B cell (primary cell): Measurements from ENCODE around the gene AFG3L2. TPM values are rescaled to one million over a fixed set of nuclear protein-coding genes. Genes with fewer than 3 reads are reported as not detected.

ENCODE experiments used
- ATAC-seq: fragments of 200-7000 bp; cut with Tn5 transposase; one replicate; pipeline ENCODE4 v1.10.0; 2021; ENCODE audit warnings: low read depth, mild to moderate bottlenecking, moderate number of reproducible peaks, moderate library complexity
- CTCF ChIA-PET: fragments of 350-600 bp; sonication (Branson Sonifier 250); formaldehyde crosslinking; loops from one replicate; lab custom pipeline; 2021; ENCODE audit warnings: antibody characterized with exemption, inconsistent platforms; lab: Charles Lee
- POLR2A ChIA-PET: fragments of 350-600 bp; sonication (Branson Sonifier 250); formaldehyde crosslinking; loops from one replicate; lab custom pipeline; 2021; ENCODE audit warnings: antibody characterized with exemption; lab: Charles Lee
- DNase-seq: peaks from one replicate; pipeline ENCODE4 v3.0.0; 2013
- H2AFZ ChIP-seq: 2 replicates; pipeline ENCODE4 v1.6.1; 2012; ENCODE audit warnings: mild to moderate bottlenecking, low read depth, low read length; ENCODE audit not compliant: insufficient read depth, poor library complexity, severe bottlenecking
- H3K27ac ChIP-seq, 2 donors: 1 replicate in 1 of 2; 2 replicates in 1 of 2; pipeline ENCODE4 v1.5.1; 2012 to 2013; ENCODE audit warnings: low read length in 2 of 2, mild to moderate bottlenecking in 2 of 2, moderate library complexity in 1 of 2
- H3K27me3 ChIP-seq, 4 experiments: fragments of 200-600 bp in 1 of 4; sonication (generic) in 1 of 4; replicated peaks in 1 of 4; 1 replicate in 2 of 4; 2 replicates in 2 of 4; pipeline versions ENCODE4 v1.6.1 to v1.7.0; 2013 to 2016; ENCODE audit warnings: low read length in 3 of 4, mild to moderate bottlenecking in 2 of 4, mixed read lengths in 1 of 4, moderate library complexity in 1 of 4; ENCODE audit not compliant: insufficient read depth in 4 of 4, control insufficient read depth in 3 of 4; ENCODE audit errors: control extremely low read depth in 1 of 4
- H3K36me3 ChIP-seq, 2 experiments: replicated peaks in 1 of 2; 1 replicate in 1 of 2; 2 replicates in 1 of 2; pipeline versions ENCODE4 v1.6.1 to v1.7.1; 2013; ENCODE audit warnings: low read length in 1 of 2; ENCODE audit not compliant: insufficient read depth in 2 of 2, control insufficient read depth in 1 of 2; ENCODE audit errors: control extremely low read depth in 1 of 2, extremely low read depth in 1 of 2
- H3K4me1 ChIP-seq, 2 donors: fragments of 200-600 bp in 1 of 2; sonication (generic) in 1 of 2; 1 replicate in 1 of 2; 2 replicates in 1 of 2; pipeline versions ENCODE4 v1.5.1 to v1.6.1; 2013 to 2017; ENCODE audit warnings: low read length in 2 of 2; ENCODE audit not compliant: control insufficient read depth in 2 of 2, insufficient read depth in 2 of 2
- H3K4me2 ChIP-seq: replicated peaks from 2 replicates; pipeline ENCODE3; 2012; ENCODE audit warnings: mild to moderate bottlenecking, low read depth, low read length; ENCODE audit not compliant: poor library complexity, severe bottlenecking
- H3K4me3 ChIP-seq, 5 experiments: fragments of 200-600 bp in 1 of 5; sonication (generic) in 1 of 5; 1 replicate in 3 of 5; 2 replicates in 2 of 5; pipeline versions ENCODE4 v1.5.1 to v1.7.0; 2011 to 2016; ENCODE audit warnings: low read length in 4 of 5, mild to moderate bottlenecking in 4 of 5, low read depth in 2 of 5, control low read depth in 1 of 5, moderate library complexity in 1 of 5; ENCODE audit not compliant: insufficient read depth in 1 of 5; ENCODE audit errors: control extremely low read depth in 1 of 5, extremely low read depth in 1 of 5
- H3K79me2 ChIP-seq: fragments of 200-600 bp; sonication (generic); one replicate; pipeline ENCODE4 v1.6.0; 2016; ENCODE audit warnings: low read length; ENCODE audit not compliant: control insufficient read depth, insufficient read depth
- H3K9ac ChIP-seq: fragments of 200-600 bp; sonication (generic); 2 replicates; pipeline ENCODE4 v1.6.1; 2017; ENCODE audit warnings: mild to moderate bottlenecking, low read length, moderate library complexity
- H3K9me3 ChIP-seq, 3 donors: one replicate each; pipeline versions ENCODE4 v1.6.1 to v1.7.1; 2013; ENCODE audit warnings: low read length in 2 of 3; ENCODE audit not compliant: control insufficient read depth in 2 of 3, insufficient read depth in 1 of 3; ENCODE audit errors: control extremely low read depth in 1 of 3
- H4K20me1 ChIP-seq: 2 replicates; pipeline ENCODE4 v1.6.0; 2012; ENCODE audit warnings: mild to moderate bottlenecking, low read length; ENCODE audit not compliant: insufficient read depth, control insufficient read depth, poor library complexity, severe bottlenecking
- H3K27ac Mint-ChIP-seq: one replicate; pipeline ENCODE4 v1.8.0; 2021; ENCODE audit warnings: mixed read lengths
- H3K27me3 Mint-ChIP-seq: one replicate; pipeline ENCODE4 v1.8.0; 2021; ENCODE audit warnings: mixed read lengths
- H3K4me1 Mint-ChIP-seq: one replicate; pipeline ENCODE4 v1.8.0; 2021; ENCODE audit warnings: mixed read lengths
- H3K4me3 Mint-ChIP-seq: one replicate; pipeline ENCODE4 v1.8.0; 2021; ENCODE audit warnings: mixed read lengths
- H3K9me3 Mint-ChIP-seq: one replicate; pipeline ENCODE4 v1.8.0; 2022; ENCODE audit warnings: mixed read lengths; ENCODE audit not compliant: insufficient read depth
- EZH2 ChIP-seq: IDR thresholded peaks from 2 replicates; pipeline ENCODE4 v1.6.1; 2012; ENCODE audit warnings: borderline replicate concordance, low read depth, mild to moderate bottlenecking, moderate library complexity, low read length; ENCODE audit not compliant: insufficient read depth, poor library complexity, severe bottlenecking
- WGBS: methylation state at CpG from one replicate; pipeline ENCODE4 v1.1.5; 2013; ENCODE audit warnings: missing lambda C conversion rate; ENCODE audit not compliant: insufficient coverage; 5-methylcytosine and 5-hydroxymethylcytosine counted together
- intact Hi-C: fragments of 100-400 bp; cut with micrococcal nuclease; formaldehyde crosslinking; loops from one replicate; pipeline ENCODE4 v1.10.0; 2022
- polyA plus RNA-seq: library from polyadenylated mRNA; depleted of rRNA; stranded (reverse); fragments of >200 nt; gene quantifications from 2 replicates; pipeline ENCODE4 v1.2.3, GENCODE V29; 2012
- total RNA-seq, 2 donors: library from RNA; stranded (reverse); fragments of 120-200 nt in 1 of 2; gene quantifications; 1 replicate in 1 of 2; 2 replicates in 1 of 2; pipeline versions ENCODE4 v1.2.3 to v1.2.4, GENCODE V29; 2013 to 2022
- TF ChIP-seq, protein P1 (sequence below): fragments of 200-600 bp; IDR thresholded peaks from one replicate; pipeline ENCODE4 v1.8.0; 2022; ENCODE audit warnings: antibody characterized with exemption, mild to moderate bottlenecking

AFG3L2 gene
- total and polyA plus RNA-seq, 2 donors (not counting 1 experiment from before 2014, with no cell fraction given) = 11.9 to 40.7 TPM

DNA sequence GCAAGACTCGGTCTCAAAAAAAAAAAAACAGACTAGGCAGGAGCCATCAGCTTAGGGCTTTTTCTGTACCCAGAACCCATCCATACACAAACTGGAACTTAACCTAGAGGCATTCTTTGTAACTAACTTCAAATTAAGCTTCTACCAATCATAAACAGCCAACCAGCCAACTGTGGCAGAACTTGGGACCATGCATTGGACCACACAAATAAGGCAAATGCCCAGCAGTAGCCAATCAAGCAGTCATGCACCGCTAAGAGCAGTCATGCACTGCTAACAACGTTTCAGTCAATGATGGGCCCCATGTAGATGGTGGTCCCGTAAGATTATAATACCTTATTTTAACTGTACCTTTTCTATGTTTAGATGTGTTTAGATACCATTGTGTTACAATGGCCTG is 46.3 kb downstream of the AFG3L2 start:
- POLR2A ChIA-PET = no interaction called here

DNA sequence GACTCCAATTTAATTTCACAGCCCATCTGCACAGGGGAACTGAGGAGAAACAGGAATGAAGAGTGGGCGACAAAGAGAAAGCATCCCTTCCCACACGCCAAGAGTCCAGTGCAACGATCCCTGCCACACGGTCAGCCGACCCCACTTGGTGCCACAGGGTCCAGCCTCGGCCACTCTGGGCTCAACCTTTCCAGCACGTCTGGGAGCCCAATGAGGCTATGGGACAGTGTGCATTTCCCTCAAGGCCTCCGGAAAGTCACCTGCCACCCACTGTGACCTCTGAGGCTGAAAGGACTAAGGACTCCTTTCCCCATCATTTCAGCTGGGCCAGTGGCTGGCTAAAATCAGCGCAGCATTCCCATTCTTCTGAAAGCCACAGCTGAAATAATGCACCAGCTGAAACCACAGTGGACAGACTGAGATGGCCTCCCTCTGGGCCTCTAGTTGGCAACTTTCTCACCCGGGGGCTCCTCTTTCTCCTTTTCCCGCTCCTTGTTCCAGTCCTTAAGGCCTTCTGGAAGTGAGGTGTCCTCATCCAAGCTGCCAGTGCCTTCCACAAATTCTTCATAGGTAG is 47.8 kb downstream of the AFG3L2 start:
- TF ChIP-seq, protein P1, sequence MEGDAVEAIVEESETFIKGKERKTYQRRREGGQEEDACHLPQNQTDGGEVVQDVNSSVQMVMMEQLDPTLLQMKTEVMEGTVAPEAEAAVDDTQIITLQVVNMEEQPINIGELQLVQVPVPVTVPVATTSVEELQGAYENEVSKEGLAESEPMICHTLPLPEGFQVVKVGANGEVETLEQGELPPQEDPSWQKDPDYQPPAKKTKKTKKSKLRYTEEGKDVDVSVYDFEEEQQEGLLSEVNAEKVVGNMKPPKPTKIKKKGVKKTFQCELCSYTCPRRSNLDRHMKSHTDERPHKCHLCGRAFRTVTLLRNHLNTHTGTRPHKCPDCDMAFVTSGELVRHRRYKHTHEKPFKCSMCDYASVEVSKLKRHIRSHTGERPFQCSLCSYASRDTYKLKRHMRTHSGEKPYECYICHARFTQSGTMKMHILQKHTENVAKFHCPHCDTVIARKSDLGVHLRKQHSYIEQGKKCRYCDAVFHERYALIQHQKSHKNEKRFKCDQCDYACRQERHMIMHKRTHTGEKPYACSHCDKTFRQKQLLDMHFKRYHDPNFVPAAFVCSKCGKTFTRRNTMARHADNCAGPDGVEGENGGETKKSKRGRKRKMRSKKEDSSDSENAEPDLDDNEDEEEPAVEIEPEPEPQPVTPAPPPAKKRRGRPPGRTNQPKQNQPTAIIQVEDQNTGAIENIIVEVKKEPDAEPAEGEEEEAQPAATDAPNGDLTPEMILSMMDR = no peak
- Mint-ChIP-seq H3K9me3 (no peaks in the 10 kb centered on the region), H3K27ac (no peak overlapping the region)

More for the DNA sequence above, 46.3 kb downstream of the AFG3L2 start:
- Mint-ChIP-seq H3K27me3 (no peaks in the 10 kb centered on the region), H3K4me1 (peaks cover 10% of the 10 kb centered on the region), H3K4me3 (no peak overlapping the region), H3K27ac (no peak overlapping the region), H3K9me3 (no peaks in the 10 kb centered on the region)
- Histone ChIP-seq H3K27me3 (no peaks in the 10 kb centered on the region), H4K20me1 (peaks cover 4% of the 10 kb centered on the region), H2AFZ (no peak overlapping the region), H3K27ac (no peak overlapping the region), H3K4me3 (no peak overlapping the region), H3K4me1 (peaks cover 5 to 7% of the 10 kb centered on the region in 2 donors), H3K9me3 (peaks cover 0 to 1% (median 0%) of the 10 kb centered on the region in 3 donors), H3K36me3 (peaks cover 7 to 41% of the 10 kb centered on the region in 2 experiments), H3K79me2 (peaks cover 15% of the 10 kb centered on the region), H3K4me2 (no peak overlapping the region), H3K9ac (no peak overlapping the region)
- intact Hi-C loops = no loop called here
- 100% methylated on average over 2 of the region's 4 CpGs for WGBS
- no peak for ATAC-seq
- TF ChIP-seq, protein P1 = no peak
- TF ChIP-seq EZH2 = no peak
- CTCF ChIA-PET = interaction anchor here (1.2 to 2.3 kb wide), 2 partner anchors 8 to 10 kb away, joined by 4 to 6 read pairs; no protein-coding TSS in a partner anchor
- no peak for DNase-seq

More for the DNA sequence above, 47.8 kb downstream of the AFG3L2 start:
- H3K4me3 Mint-ChIP-seq = no peak overlapping the region
- H3K79me2 ChIP-seq = peaks cover 17% of the 10 kb centered on the region
- H3K9me3 ChIP-seq = peaks cover 0 to 11% (median 0%) of the 10 kb centered on the region in 3 donors
- H3K4me3 ChIP-seq = no peak overlapping the region
- H3K27ac ChIP-seq = no peak overlapping the region
- CTCF ChIA-PET = interaction anchor here (0.8 to 3.5 kb wide), 8 partner anchors 8 to 334 kb away, joined by 3 to 18 read pairs (median 6); no protein-coding TSS in a partner anchor
- H2AFZ ChIP-seq = no peak overlapping the region
- POLR2A ChIA-PET = no interaction called here
- peaks cover 10% of the 10 kb centered on the region for H3K4me1 Mint-ChIP-seq
- DNase-seq = no peak
- WGBS = 98% methylated on average over 10 of the region's 11 CpGs
- intact Hi-C loops = loop anchor here (5.0 kb wide), 1 partner anchor 333 kb away; no protein-coding TSS in a partner anchor
- no peak for ATAC-seq
- H3K4me1 ChIP-seq = peaks cover 5 to 7% of the 10 kb centered on the region in 2 donors
- H4K20me1 ChIP-seq = peaks cover 5% of the 10 kb centered on the region
- no peaks in the 10 kb centered on the region for H3K27me3 ChIP-seq
- no peak overlapping the region for H3K9ac ChIP-seq
- H3K4me2 ChIP-seq = no peak overlapping the region
- no peaks in the 10 kb centered on the region for H3K27me3 Mint-ChIP-seq
- peaks cover 7 to 46% of the 10 kb centered on the region in 2 experiments for H3K36me3 ChIP-seq
